SK-N-SH (cell line): ENCODE measurements around the gene TAS2R41. TPM values are rescaled to one million over a fixed set of nuclear protein-coding genes. Genes with fewer than 3 reads are reported as not detected.
A peak's percentile ranks its signal among the peaks of the same experiment; 100 is the strongest.

Source experiments
- CHD2 ChIP-seq: fragments of 150-350 bp; IDR thresholded peaks from 2 replicates; pipeline ENCODE4 v1.6.1; 2018; ENCODE audit warnings: low read length; ENCODE audit not compliant: partially characterized antibody
- EP300 ChIP-seq, 2 experiments: IDR thresholded peaks; 2 replicates each; pipeline versions ENCODE4 v1.4.0 to v1.6.1; 2012; ENCODE audit warnings: borderline replicate concordance in 1 of 2, low read depth in 1 of 2, low read length in 1 of 2
- EZH2phosphoT487 ChIP-seq: fragments of 200-600 bp; sonication (generic); IDR thresholded peaks from 2 replicates; pipeline ENCODE4 v1.6.1; 2017; ENCODE audit warnings: low read depth, mixed run types, mild to moderate bottlenecking, antibody characterized with exemption, moderate library complexity, borderline replicate concordance
- FOSL2 ChIP-seq: IDR thresholded peaks from 2 replicates; pipeline ENCODE4 v1.4.0; 2012; ENCODE audit warnings: low read depth, mild to moderate bottlenecking, moderate library complexity, borderline replicate concordance
- FOXJ3 ChIP-seq: sonication (generic); formaldehyde crosslinking; IDR thresholded peaks from 2 replicates; pipeline ENCODE4 v1.5.1; 2020; ENCODE audit warnings: mild to moderate bottlenecking, missing genetic modification reagents
- FOXM1 ChIP-seq: IDR thresholded peaks from 2 replicates; pipeline ENCODE4 v1.4.0; 2012; ENCODE audit warnings: low read depth, mild to moderate bottlenecking
- GABPA ChIP-seq: IDR thresholded peaks from 2 replicates; pipeline ENCODE4 v1.4.0; 2012; ENCODE audit warnings: low read depth, mild to moderate bottlenecking
- GATA2 ChIP-seq: sonication (generic); formaldehyde crosslinking; IDR thresholded peaks from 2 replicates; pipeline ENCODE4 v1.5.0; 2020; ENCODE audit warnings: mild to moderate bottlenecking, missing genetic modification reagents
- JUND ChIP-seq: IDR thresholded peaks from 2 replicates; pipeline ENCODE4 v1.4.0; 2012
- MEF2A ChIP-seq: IDR thresholded peaks from 2 replicates; pipeline ENCODE4 v1.4.0; 2012; ENCODE audit warnings: low read depth, borderline replicate concordance
- MXI1 ChIP-seq: IDR thresholded peaks from 2 replicates; pipeline ENCODE4 v1.6.1; 2012; ENCODE audit warnings: mild to moderate bottlenecking, low read depth, low read length, improper control_type of control experiment
- NFIC ChIP-seq: IDR thresholded peaks from 2 replicates; pipeline ENCODE4 v1.4.0; 2012; ENCODE audit warnings: borderline replicate concordance
- NRF1 ChIP-seq: IDR thresholded peaks from 2 replicates; pipeline ENCODE4 v1.6.1; 2012; ENCODE audit warnings: low read depth, mild to moderate bottlenecking, low read length
- POLR2AphosphoS5 ChIP-seq: IDR thresholded peaks from 2 replicates; pipeline ENCODE4 v1.6.1; 2012; ENCODE audit warnings: low read depth, low read length
- RAD21 ChIP-seq: IDR thresholded peaks from 2 replicates; pipeline ENCODE4 v1.6.1; 2012; ENCODE audit warnings: mild to moderate bottlenecking, low read length
- RFX5 ChIP-seq: IDR thresholded peaks from 2 replicates; pipeline ENCODE4 v1.6.1; 2012; ENCODE audit warnings: mild to moderate bottlenecking, improper control_type of control experiment, low read length
- RXRA ChIP-seq: IDR thresholded peaks from 2 replicates; pipeline ENCODE4 v1.4.0; 2012; ENCODE audit warnings: low read depth, mild to moderate bottlenecking, borderline replicate concordance
- TAF1 ChIP-seq: IDR thresholded peaks from 2 replicates; pipeline ENCODE4 v1.6.1; 2012; ENCODE audit warnings: low read depth, mild to moderate bottlenecking, low read length, moderate library complexity, borderline replicate concordance
- TEAD4 ChIP-seq: IDR thresholded peaks from 2 replicates; pipeline ENCODE4 v1.4.0; 2012; ENCODE audit warnings: mild to moderate bottlenecking, borderline replicate concordance; ENCODE audit not compliant: insufficient read depth
- ZBTB33 ChIP-seq: IDR thresholded peaks from 2 replicates; pipeline ENCODE4 v1.4.0; 2012; ENCODE audit warnings: low read depth, borderline replicate concordance
- polyA plus RNA-seq, 3 experiments: library from polyadenylated mRNA; depleted of rRNA; stranded (reverse); fragments of >200 nt; gene quantifications; 2 replicates each; pipeline ENCODE4 v1.2.3, GENCODE V29; 2012
- TF ChIP-seq, protein P1 (sequence below): fragments of 150-350 bp; IDR thresholded peaks from 2 replicates; pipeline ENCODE4 v1.6.1; 2017; ENCODE audit warnings: antibody characterized with exemption, low read length, low read depth, borderline replicate concordance
- TF ChIP-seq, protein P2 (sequence below): IDR thresholded peaks from 2 replicates; pipeline ENCODE4 v1.4.0; 2012; ENCODE audit warnings: low read depth
- TF ChIP-seq, protein P3 (sequence below): IDR thresholded peaks from 2 replicates; pipeline ENCODE4; 2012
- TF ChIP-seq, protein P4 (sequence below): IDR thresholded peaks from 2 replicates; pipeline ENCODE4 v1.4.0; 2012; ENCODE audit warnings: low read depth, borderline replicate concordance
- TF ChIP-seq, protein P5 (sequence below): fragments of 150-350 bp; IDR thresholded peaks from 2 replicates; pipeline ENCODE4 v1.6.1; 2016; ENCODE audit warnings: mild to moderate bottlenecking, low read depth, low read length

The TAS2R41 gene
- polyA plus RNA-seq, 1 of the 3 experiments (the other 2 are of a cell fraction) = not detected

GRCh38 chr7:143514995-143515735 is 37.5 kb downstream of the TAS2R41 start (continued):
- peak; percentile 79 for TF ChIP-seq JUND
- no peak for TF ChIP-seq RAD21
- 0 out of 2 replicates have a peak, but pooled peaks have one; percentile 45 for TF ChIP-seq FOXM1
- peak; percentile 64 for TF ChIP-seq RXRA
- TF ChIP-seq, protein P1, sequence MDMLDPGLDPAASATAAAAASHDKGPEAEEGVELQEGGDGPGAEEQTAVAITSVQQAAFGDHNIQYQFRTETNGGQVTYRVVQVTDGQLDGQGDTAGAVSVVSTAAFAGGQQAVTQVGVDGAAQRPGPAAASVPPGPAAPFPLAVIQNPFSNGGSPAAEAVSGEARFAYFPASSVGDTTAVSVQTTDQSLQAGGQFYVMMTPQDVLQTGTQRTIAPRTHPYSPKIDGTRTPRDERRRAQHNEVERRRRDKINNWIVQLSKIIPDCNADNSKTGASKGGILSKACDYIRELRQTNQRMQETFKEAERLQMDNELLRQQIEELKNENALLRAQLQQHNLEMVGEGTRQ = no peak
- no peak for TF ChIP-seq GABPA
- no peak for TF ChIP-seq GATA2 (CRISPR knock-in tag)
- peak; percentile 67 for TF ChIP-seq NFIC
- TF ChIP-seq, protein P2, sequence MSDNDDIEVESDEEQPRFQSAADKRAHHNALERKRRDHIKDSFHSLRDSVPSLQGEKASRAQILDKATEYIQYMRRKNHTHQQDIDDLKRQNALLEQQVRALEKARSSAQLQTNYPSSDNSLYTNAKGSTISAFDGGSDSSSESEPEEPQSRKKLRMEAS = peak; percentile 53; the same call in 1 of the 2 replicates
- no peak for TF ChIP-seq RFX5
- no peak for TF ChIP-seq MXI1
- no peak for TF ChIP-seq NRF1
- peak; percentile 27; the same call in 1 of the 2 replicates for TF ChIP-seq FOSL2
- TF ChIP-seq, protein P3, sequence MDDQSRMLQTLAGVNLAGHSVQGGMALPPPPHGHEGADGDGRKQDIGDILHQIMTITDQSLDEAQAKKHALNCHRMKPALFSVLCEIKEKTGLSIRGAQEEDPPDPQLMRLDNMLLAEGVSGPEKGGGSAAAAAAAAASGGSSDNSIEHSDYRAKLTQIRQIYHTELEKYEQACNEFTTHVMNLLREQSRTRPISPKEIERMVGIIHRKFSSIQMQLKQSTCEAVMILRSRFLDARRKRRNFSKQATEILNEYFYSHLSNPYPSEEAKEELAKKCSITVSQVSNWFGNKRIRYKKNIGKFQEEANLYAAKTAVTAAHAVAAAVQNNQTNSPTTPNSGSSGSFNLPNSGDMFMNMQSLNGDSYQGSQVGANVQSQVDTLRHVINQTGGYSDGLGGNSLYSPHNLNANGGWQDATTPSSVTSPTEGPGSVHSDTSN = peak; percentile 70
- no peak for TF ChIP-seq EZH2phosphoT487
- peak; percentile 91 for TF ChIP-seq MEF2A
- no peak for TF ChIP-seq ZBTB33
- TF ChIP-seq FOXJ3 = no peak
- TF ChIP-seq EP300 (IDR thresholded peaks at IDR 0.05; ENCODE audit: borderline replicate concordance in 1 of 2, low read depth in 1 of 2, low read length in 1 of 2) = peak; percentile 50 to 83
- TF ChIP-seq TAF1 = no peak
- TF ChIP-seq, protein P4, sequence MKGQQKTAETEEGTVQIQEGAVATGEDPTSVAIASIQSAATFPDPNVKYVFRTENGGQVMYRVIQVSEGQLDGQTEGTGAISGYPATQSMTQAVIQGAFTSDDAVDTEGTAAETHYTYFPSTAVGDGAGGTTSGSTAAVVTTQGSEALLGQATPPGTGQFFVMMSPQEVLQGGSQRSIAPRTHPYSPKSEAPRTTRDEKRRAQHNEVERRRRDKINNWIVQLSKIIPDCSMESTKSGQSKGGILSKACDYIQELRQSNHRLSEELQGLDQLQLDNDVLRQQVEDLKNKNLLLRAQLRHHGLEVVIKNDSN = no peak
- TF ChIP-seq, protein P5, sequence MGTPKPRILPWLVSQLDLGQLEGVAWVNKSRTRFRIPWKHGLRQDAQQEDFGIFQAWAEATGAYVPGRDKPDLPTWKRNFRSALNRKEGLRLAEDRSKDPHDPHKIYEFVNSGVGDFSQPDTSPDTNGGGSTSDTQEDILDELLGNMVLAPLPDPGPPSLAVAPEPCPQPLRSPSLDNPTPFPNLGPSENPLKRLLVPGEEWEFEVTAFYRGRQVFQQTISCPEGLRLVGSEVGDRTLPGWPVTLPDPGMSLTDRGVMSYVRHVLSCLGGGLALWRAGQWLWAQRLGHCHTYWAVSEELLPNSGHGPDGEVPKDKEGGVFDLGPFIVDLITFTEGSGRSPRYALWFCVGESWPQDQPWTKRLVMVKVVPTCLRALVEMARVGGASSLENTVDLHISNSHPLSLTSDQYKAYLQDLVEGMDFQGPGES = no peak
- peak; percentile 48; the same call in 1 of the 2 replicates for TF ChIP-seq TEAD4
- TF ChIP-seq POLR2AphosphoS5 = peak; percentile 51; the same call in 1 of the 2 replicates
- no peak for TF ChIP-seq CHD2
